H1 (cell line): ENCODE results near the gene RALGAPA2. TPM values are rescaled to one million over a fixed set of nuclear protein-coding genes. Genes with fewer than 3 reads are reported as not detected.

Source experiments
- CBX5 ChIP-seq: fragments of 300-800, 300-1000 bp; sonication (generic); IDR thresholded peaks from 2 replicates; pipeline ENCODE4 v1.7.1; 2016; ENCODE audit warnings: antibody characterized with exemption, low read length, low read depth
- CHD7 ChIP-seq: fragments of 300-600 bp; sonication (generic); IDR thresholded peaks from 2 replicates; pipeline ENCODE4 v1.7.1; 2012; ENCODE audit warnings: low read length, moderate library complexity, mild to moderate bottlenecking, inconsistent platforms; ENCODE audit not compliant: insufficient replicate concordance
- EP300 ChIP-seq, 2 experiments: IDR thresholded peaks; 1 replicate in 1 of 2; 2 replicates in 1 of 2; pipeline ENCODE4 v1.6.1; 2011 to 2012; ENCODE audit warnings: low read depth in 2 of 2, low read length in 2 of 2, mild to moderate bottlenecking in 2 of 2, borderline replicate concordance in 1 of 2, inconsistent platforms in 1 of 2, moderate library complexity in 1 of 2
- JUN ChIP-seq: IDR thresholded peaks from 2 replicates; pipeline ENCODE4 v1.6.1; 2011; ENCODE audit warnings: low read depth, mild to moderate bottlenecking, improper control_type of control experiment, low read length
- KDM4A ChIP-seq: IDR thresholded peaks from one replicate; pipeline ENCODE4 v1.7.1; 2012; ENCODE audit warnings: low read depth, mild to moderate bottlenecking, moderate library complexity, low read length, inconsistent platforms; ENCODE audit not compliant: severe bottlenecking
- KDM5A ChIP-seq: fragments of 200-600 bp; IDR thresholded peaks from 2 replicates; pipeline ENCODE4 v1.7.1; 2012; ENCODE audit warnings: mild to moderate bottlenecking, low read length, inconsistent platforms, mixed read lengths
- MAX ChIP-seq: IDR thresholded peaks from 2 replicates; pipeline ENCODE4 v1.6.1; 2012; ENCODE audit warnings: inconsistent platforms
- RBBP5 ChIP-seq: IDR thresholded peaks from 2 replicates; pipeline ENCODE4 v1.7.1; 2012; ENCODE audit warnings: low read depth, mild to moderate bottlenecking, inconsistent platforms, low read length, moderate library complexity, borderline replicate concordance
- TAF1 ChIP-seq: IDR thresholded peaks from 2 replicates; pipeline ENCODE4 v1.6.1; 2011; ENCODE audit warnings: mild to moderate bottlenecking, low read depth, low read length
- TAF7 ChIP-seq: optimal IDR thresholded peaks from 2 replicates; pipeline ENCODE3; 2011; ENCODE audit warnings: low read depth, mild to moderate bottlenecking, inconsistent platforms, low read length, moderate library complexity, borderline replicate concordance
- polyA plus RNA-seq, 7 experiments: library from polyadenylated mRNA; depleted of rRNA in 3 of 7; stranded (reverse) in 5 of 7; unstranded in 2 of 7; fragments of >200 nt in 5 of 7; fragments of 200-250 nt in 2 of 7; gene quantifications; 1 replicate in 5 of 7; 2 replicates in 1 of 7; 4 replicates in 1 of 7; pipeline versions ENCODE4 v1.2.1 to v1.2.3, GENCODE V29; 2011 to 2013; ENCODE audit warnings: missing spikeins in 2 of 7, mixed read lengths in 2 of 7
- total RNA-seq: library from RNA; stranded (reverse); fragmentation: NEBNext Ultra II Directional; extraction: Animal tissue kit (Norgen Biotek cat#: 25700); gene quantifications from 2 replicates; pipeline ENCODE4 v1.2.1, GENCODE V29; 2021

Gene RALGAPA2
- total and polyA plus RNA-seq, 2 of the 8 experiments (the other 6 are each of a cell fraction or from before 2014, with no cell fraction given), result 5.1 to 25.5 TPM

- TF ChIP-seq CHD7, result no peak
- TF ChIP-seq RBBP5, result 0 out of 2 replicates have a peak, but pooled peaks have one; percentile 55
- TF ChIP-seq JUN, result no peak
- no peak for TF ChIP-seq TAF7
- no peak for TF ChIP-seq TAF1
- peak; percentile 8 for TF ChIP-seq KDM4A
- no peak for TF ChIP-seq KDM5A
- no peak for TF ChIP-seq MAX
- peak in 1 of 2 experiments; percentile 36; a peak in 1 of 3 replicates for TF ChIP-seq EP300 (IDR thresholded peaks at IDR 0.05; ENCODE audit: borderline replicate concordance in 1 of 2, low read depth in 2 of 2, low read length in 2 of 2)
- TF ChIP-seq CBX5, result no peak
These were observed 349.5 kb downstream of the RALGAPA2 start (continued) for GRCh38 chr20:20362774-20363433.
